Stomach (tissue), 9 donors: ENCODE results near the gene LBX2. TPM values are rescaled to one million over a fixed set of nuclear protein-coding genes. Genes with fewer than 3 reads are reported as not detected.

Experiments used
- DNase-seq, 2 donors: peaks; one replicate each; pipeline versions ENCODE4 v3.0.0 to v3.0.0-alpha.2; 2013 to 2019
- H3K27ac ChIP-seq, 5 donors: fragments of 200-600 bp in 4 of 5; sonication (generic) in 4 of 5; one replicate each; pipeline ENCODE4 v1.5.1; 2013 to 2019; ENCODE audit warnings: mild to moderate bottlenecking in 1 of 5, moderate library complexity in 1 of 5
- H3K27me3 ChIP-seq, 3 donors: fragments of 200-600 bp; sonication (generic); one replicate each; pipeline ENCODE4 v1.5.1; 2017 to 2019; ENCODE audit warnings: mixed run types in 1 of 3
- H3K36me3 ChIP-seq, 4 donors: fragments of 200-600 bp; sonication (generic); 1 replicate in 3 of 4; 2 replicates in 1 of 4; pipeline ENCODE4 v1.5.1; 2016 to 2019
- H3K4me1 ChIP-seq, 4 donors: fragments of 200-600 bp; sonication (generic); one replicate each; pipeline ENCODE4 v1.5.1; 2016 to 2019
- H3K4me3 ChIP-seq, 4 donors: fragments of 200-600 bp; sonication (generic) in 3 of 4; one replicate each; pipeline ENCODE4 v1.5.1; 2016 to 2019; ENCODE audit warnings: mild to moderate bottlenecking in 1 of 4
- H3K9me3 ChIP-seq, 4 donors: fragments of 200-600 bp; sonication (generic); one replicate each; pipeline ENCODE4 v1.5.1; 2016 to 2019
- EP300 ChIP-seq: sonication (generic); formaldehyde crosslinking; IDR thresholded peaks from one replicate; pipeline ENCODE4 v1.6.1; 2017; ENCODE audit warnings: antibody characterized with exemption
- POLR2A ChIP-seq, 4 donors: fragments of 450-650 bp; IDR thresholded peaks; one replicate each; pipeline ENCODE4 v1.6.1; 2016; ENCODE audit warnings: antibody characterized with exemption in 4 of 4, control low read depth in 2 of 4, mild to moderate bottlenecking in 1 of 4, moderate library complexity in 1 of 4
- POLR2AphosphoS5 ChIP-seq, 3 donors: sonication (generic); formaldehyde crosslinking; IDR thresholded peaks; one replicate each; pipeline ENCODE4 v1.6.1; 2016; ENCODE audit warnings: antibody characterized with exemption in 3 of 3
- WGBS, 5 donors: extraction: QIAGEN DNeasy Blood & Tissue Kit in 3 of 5; methylation state at CpG; one replicate each; pipeline versions ENCODE4 v1.1.5 to v1.1.7; 2013 to 2018; 5-methylcytosine and 5-hydroxymethylcytosine counted together
- intact Hi-C: fragments of 100-400 bp; cut with DNase I; formaldehyde crosslinking; loops from one replicate; pipeline ENCODE4 v1.15.1; 2023; ENCODE audit warnings: low total_unique reads
- polyA plus RNA-seq, 3 donors: library from polyadenylated mRNA; stranded (reverse); fragments of 200-250 nt; gene quantifications; one replicate each; pipeline ENCODE4 v1.2.3, GENCODE V29; 2013
- total RNA-seq, 5 donors: library from RNA; depleted of rRNA; stranded (reverse); fragments of >200 nt; gene quantifications; one replicate each; pipeline versions ENCODE4 v1.1.0 to v1.2.3, GENCODE V29; 2014 to 2016
- TF ChIP-seq, protein P1 (sequence below), 7 experiments: fragments of 450-650 bp in 4 of 7; fragments of 200-600 bp in 3 of 7; sonication (generic) in 3 of 7; IDR thresholded peaks; one replicate each; pipeline ENCODE4 v1.5.1; 2016 to 2019; ENCODE audit warnings: antibody characterized with exemption in 7 of 7, control low read depth in 2 of 7, mild to moderate bottlenecking in 1 of 7
- donor health status: healthy with polysubstance abuse.
- donor health status: Bipolar disorder and iron deficiency.
- donor health status: healthy.

LBX2 gene
- total and polyA plus RNA-seq, 8 donors, result 1.1 to 2.6 (median 1.2) TPM; not detected in 3

DNA sequence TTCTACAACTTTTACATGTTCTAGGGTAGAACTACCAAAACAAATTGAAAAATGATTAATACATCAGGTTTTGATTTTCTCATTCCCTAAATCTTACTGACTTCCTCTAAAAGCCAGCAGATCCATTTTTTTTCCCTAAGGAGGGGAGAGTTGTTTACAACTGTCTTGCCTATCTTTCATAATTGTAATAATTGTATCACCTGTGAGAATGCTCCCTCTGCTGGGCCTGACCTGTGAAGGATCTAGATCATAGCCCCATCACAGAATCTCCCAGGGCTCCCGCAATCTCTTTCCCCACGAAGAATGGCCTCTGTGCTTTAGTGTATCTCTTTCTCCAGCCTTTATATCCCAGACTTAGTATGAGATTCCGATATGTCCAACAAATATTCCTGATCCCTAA, 45.2 kb upstream of the LBX2 start:
- DNase-seq, result no peak

DNA sequence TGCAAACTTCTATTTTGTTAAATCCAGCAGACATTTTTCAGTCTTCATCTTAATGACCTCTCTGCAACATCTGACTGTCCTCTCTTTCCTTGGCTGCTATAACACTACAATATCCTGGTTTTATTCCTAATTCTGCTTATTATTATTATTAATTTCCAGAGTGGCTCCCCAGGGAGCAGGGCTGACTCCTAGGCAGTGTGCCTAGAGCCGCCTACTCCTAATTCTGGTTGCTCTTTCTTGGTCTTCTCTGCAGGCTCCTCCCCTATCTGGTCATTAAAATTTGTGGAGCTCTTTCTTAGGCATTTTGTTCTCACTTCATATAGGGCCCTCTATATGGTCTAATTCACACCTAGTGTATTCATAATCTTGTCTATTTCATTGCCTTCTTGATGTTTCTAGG, 43.6 kb upstream of the LBX2 start:
- Histone ChIP-seq H3K27me3 (no peaks in the 10 kb centered on the region), H3K9me3 (no peaks in the 10 kb centered on the region), H3K27ac (no peak overlapping the region), H3K4me3 (no peak overlapping the region), H3K36me3 (no peaks in the 10 kb centered on the region), H3K4me1 (no peaks in the 10 kb centered on the region)
- DNase-seq, result no peak
- intact Hi-C loops, result no loop called here
- 88 to 97% (median 91%) methylated on average over 1 of the region's 1 CpG for WGBS, 5 donors
- TF ChIP-seq, protein P1, sequence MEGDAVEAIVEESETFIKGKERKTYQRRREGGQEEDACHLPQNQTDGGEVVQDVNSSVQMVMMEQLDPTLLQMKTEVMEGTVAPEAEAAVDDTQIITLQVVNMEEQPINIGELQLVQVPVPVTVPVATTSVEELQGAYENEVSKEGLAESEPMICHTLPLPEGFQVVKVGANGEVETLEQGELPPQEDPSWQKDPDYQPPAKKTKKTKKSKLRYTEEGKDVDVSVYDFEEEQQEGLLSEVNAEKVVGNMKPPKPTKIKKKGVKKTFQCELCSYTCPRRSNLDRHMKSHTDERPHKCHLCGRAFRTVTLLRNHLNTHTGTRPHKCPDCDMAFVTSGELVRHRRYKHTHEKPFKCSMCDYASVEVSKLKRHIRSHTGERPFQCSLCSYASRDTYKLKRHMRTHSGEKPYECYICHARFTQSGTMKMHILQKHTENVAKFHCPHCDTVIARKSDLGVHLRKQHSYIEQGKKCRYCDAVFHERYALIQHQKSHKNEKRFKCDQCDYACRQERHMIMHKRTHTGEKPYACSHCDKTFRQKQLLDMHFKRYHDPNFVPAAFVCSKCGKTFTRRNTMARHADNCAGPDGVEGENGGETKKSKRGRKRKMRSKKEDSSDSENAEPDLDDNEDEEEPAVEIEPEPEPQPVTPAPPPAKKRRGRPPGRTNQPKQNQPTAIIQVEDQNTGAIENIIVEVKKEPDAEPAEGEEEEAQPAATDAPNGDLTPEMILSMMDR (IDR thresholded peaks at IDR 0.05), result no peak

More for the DNA sequence above, 45.2 kb upstream of the LBX2 start:
- H3K4me3 ChIP-seq, result no peak overlapping the region
- H3K9me3 ChIP-seq, result no peaks in the 10 kb centered on the region
- H3K36me3 ChIP-seq, result no peaks in the 10 kb centered on the region
- TF ChIP-seq POLR2A (IDR thresholded peaks at IDR 0.05) (no peak), POLR2AphosphoS5 (IDR thresholded peaks at IDR 0.05) (no peak), EP300 (no peak)
- TF ChIP-seq, protein P1 (IDR thresholded peaks at IDR 0.05), result no peak
- H3K4me1 ChIP-seq, result peaks cover 9 to 15% (median 13%) of the 10 kb centered on the region in 4 donors
- intact Hi-C loops, result no loop called here
- H3K27me3 ChIP-seq, result peaks cover 0 to 5% (median 0%) of the 10 kb centered on the region in 3 donors
- no peak overlapping the region for H3K27ac ChIP-seq
- WGBS, 5 donors, result 81 to 93% (median 89%) methylated on average over 3 of the region's 3 CpGs

DNA sequence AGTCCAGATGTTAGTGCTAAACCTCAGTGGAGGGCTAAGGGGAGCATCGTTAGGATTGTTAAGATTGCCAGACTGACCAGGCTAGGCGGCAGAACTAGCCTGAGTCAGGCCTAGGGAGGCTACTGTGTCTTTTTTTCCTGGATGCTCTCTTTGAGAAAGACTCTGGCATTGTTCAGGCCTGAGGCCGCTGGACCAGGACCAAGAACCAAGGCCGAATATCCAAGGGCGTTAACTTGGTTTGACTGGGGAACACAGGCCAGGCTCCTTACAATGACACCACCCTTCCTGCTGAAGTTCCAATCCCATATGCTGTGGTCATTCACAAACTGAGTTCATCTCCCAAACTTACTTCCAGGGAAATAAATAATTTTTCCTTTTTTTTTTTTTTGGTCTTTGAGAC, 40.9 kb upstream of the LBX2 start:
- intact Hi-C loops, result no loop called here
- Histone ChIP-seq H3K4me1 (no peaks in the 10 kb centered on the region), H3K4me3 (no peak overlapping the region), H3K27ac (peak overlapping the region in 1 of 5 donors; percentile 26), H3K27me3 (no peaks in the 10 kb centered on the region), H3K36me3 (no peaks in the 10 kb centered on the region), H3K9me3 (no peaks in the 10 kb centered on the region)
- WGBS, 5 donors, result 74 to 90% (median 84%) methylated on average over 5 of the region's 5 CpGs
- TF ChIP-seq EP300, result no peak
- no peak for TF ChIP-seq POLR2AphosphoS5 (IDR thresholded peaks at IDR 0.05)
- TF ChIP-seq, protein P1 (IDR thresholded peaks at IDR 0.05), result no peak
- no peak for TF ChIP-seq POLR2A (IDR thresholded peaks at IDR 0.05)
- no peak for DNase-seq

DNA sequence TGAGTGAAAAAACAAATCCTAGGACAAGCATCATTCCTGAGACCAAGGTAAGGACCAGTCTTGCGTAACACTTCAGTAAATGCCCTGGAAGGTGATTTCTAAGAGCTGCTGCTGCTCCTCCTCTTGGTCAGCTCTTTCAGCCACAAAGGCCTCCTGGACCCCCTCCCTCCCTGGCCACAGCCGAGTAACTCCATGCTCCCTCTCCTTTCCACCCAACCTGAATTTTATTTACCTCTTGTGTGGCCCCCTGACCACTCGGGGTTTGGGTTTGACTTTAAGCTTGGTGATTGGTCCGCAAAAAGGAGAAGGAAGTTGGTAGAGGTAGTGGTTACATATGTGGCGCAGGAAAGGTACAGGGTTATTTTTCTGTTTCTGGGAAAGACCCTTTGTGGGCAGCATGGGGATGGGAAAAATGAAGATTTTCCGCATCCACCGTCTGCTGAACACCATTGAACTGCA, 39.5 kb upstream of the LBX2 start:
- WGBS, 5 donors, result 69 to 79% (median 73%) methylated on average over 7 of the region's 7 CpGs
- Histone ChIP-seq H3K9me3 (no peaks in the 10 kb centered on the region), H3K36me3 (peaks cover 0 to 6% (median 2%) of the 10 kb centered on the region in 4 donors), H3K4me3 (no peak overlapping the region), H3K27ac (no peak overlapping the region), H3K4me1 (no peaks in the 10 kb centered on the region), H3K27me3 (no peaks in the 10 kb centered on the region)
- no peak for TF ChIP-seq POLR2AphosphoS5 (IDR thresholded peaks at IDR 0.05)
- no peak for TF ChIP-seq POLR2A (IDR thresholded peaks at IDR 0.05)
- no peak for DNase-seq
- intact Hi-C loops, result loop anchor here (10.0 kb wide), 1 partner anchor 46 kb away; no protein-coding TSS in a partner anchor

DNA sequence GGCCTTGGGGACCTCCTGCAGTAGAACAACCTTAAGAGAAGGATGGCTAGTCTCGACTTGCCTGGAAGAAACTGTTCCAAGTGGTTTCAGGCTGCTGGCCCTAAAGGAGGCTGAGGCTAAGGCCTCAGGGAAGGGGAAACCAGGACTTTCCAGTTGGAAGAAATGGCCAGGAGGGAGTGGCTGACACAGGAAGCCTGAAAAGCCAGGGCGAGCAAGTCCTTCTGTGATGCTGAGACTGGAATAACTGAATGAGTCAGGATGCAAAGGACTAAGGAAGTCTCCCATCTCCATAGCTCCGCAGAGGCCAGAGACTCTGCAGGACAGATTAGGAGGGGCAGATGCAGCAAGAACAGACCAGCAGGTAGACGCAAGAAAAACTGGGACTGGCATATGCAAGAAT, 37.7 kb upstream of the LBX2 start:
- intact Hi-C loops, result loop anchor here (10.0 kb wide), 1 partner anchor 48 kb away; no protein-coding TSS in a partner anchor
- Histone ChIP-seq H3K36me3 (peaks cover 0 to 22% (median 18%) of the 10 kb centered on the region in 4 donors), H3K9me3 (no peaks in the 10 kb centered on the region), H3K27ac (no peak overlapping the region), H3K4me3 (no peak overlapping the region), H3K27me3 (no peaks in the 10 kb centered on the region), H3K4me1 (peaks cover 0 to 4% (median under 1%) of the 10 kb centered on the region in 4 donors)
- TF ChIP-seq POLR2A (IDR thresholded peaks at IDR 0.05) (no peak), POLR2AphosphoS5 (IDR thresholded peaks at IDR 0.05) (no peak), EP300 (no peak)
- TF ChIP-seq, protein P1 (IDR thresholded peaks at IDR 0.05), result no peak
- no peak for DNase-seq
- WGBS, 5 donors, result 56 to 72% (median 62%) methylated on average over 4 of the region's 4 CpGs
